DOHH2 (cell line): ENCODE results near the gene TBCD.
A peak's percentile ranks its signal among the peaks of the same experiment; 100 is the strongest.

Experiments used
- H3F3A ChIP-seq: fragments of 200-600 bp; sonication (generic), shearing (Covaris generic); 2 replicates; pipeline ENCODE4 v1.6.0; 2016; ENCODE audit warnings: antibody characterized with exemption, mild to moderate bottlenecking; ENCODE audit not compliant: control insufficient read depth, insufficient read depth
- H3K27ac ChIP-seq: fragments of 200-600 bp; sonication (generic); 2 replicates; pipeline ENCODE4 v1.5.1; 2014; ENCODE audit warnings: low read depth, mild to moderate bottlenecking, low read length, moderate library complexity
- H3K27me3 ChIP-seq: fragments of 200-600 bp; sonication (generic); 2 replicates; pipeline ENCODE4 v1.6.1; 2014; ENCODE audit warnings: mild to moderate bottlenecking, low read length, mixed read lengths; ENCODE audit not compliant: control insufficient read depth
- H3K36me3 ChIP-seq: fragments of 200-600 bp; sonication (generic); 2 replicates; pipeline ENCODE4 v1.6.1; 2014; ENCODE audit warnings: mild to moderate bottlenecking, low read length, moderate library complexity, mixed read lengths; ENCODE audit not compliant: control insufficient read depth
- H3K4me1 ChIP-seq: fragments of 200-600 bp; sonication (generic); 2 replicates; pipeline ENCODE4 v1.6.1; 2014; ENCODE audit warnings: mild to moderate bottlenecking, low read length, mixed read lengths; ENCODE audit not compliant: control insufficient read depth
- H3K4me2 ChIP-seq: fragments of 200-600 bp; sonication (generic); 2 replicates; pipeline ENCODE4 v1.6.0; 2014; ENCODE audit warnings: mild to moderate bottlenecking, low read length, moderate library complexity
- H3K4me3 ChIP-seq: fragments of 200-600 bp; sonication (generic); 2 replicates; pipeline ENCODE4 v1.5.1; 2014; ENCODE audit warnings: mild to moderate bottlenecking, low read length, mixed read lengths
- H3K79me2 ChIP-seq: fragments of 200-600 bp; sonication (generic); 2 replicates; pipeline ENCODE4 v1.6.1; 2014; ENCODE audit warnings: mild to moderate bottlenecking, low read length, mixed read lengths; ENCODE audit not compliant: control insufficient read depth
- H3K9me2 ChIP-seq: fragments of 200-600 bp; sonication (generic); replicated peaks from 2 replicates; pipeline ENCODE4 v1.6.1; 2014; ENCODE audit warnings: mild to moderate bottlenecking, low read length, mixed read lengths; ENCODE audit not compliant: control insufficient read depth
- H3K9me3 ChIP-seq: fragments of 200-600 bp; sonication (generic); 2 replicates; pipeline ENCODE4 v1.6.1; 2014; ENCODE audit warnings: antibody characterized with exemption, low read length, mixed read lengths; ENCODE audit not compliant: control insufficient read depth, insufficient read depth
- H4K20me1 ChIP-seq: fragments of 200-600 bp; sonication (generic); 2 replicates; pipeline ENCODE4 v1.6.0; 2014; ENCODE audit warnings: low read depth, mild to moderate bottlenecking, antibody characterized with exemption, low read length, moderate library complexity; ENCODE audit not compliant: control insufficient read depth, insufficient read depth
- CTCF ChIP-seq: fragments of 200-600 bp; sonication (generic); IDR thresholded peaks from one replicate; pipeline ENCODE4 v1.5.1; 2014; ENCODE audit warnings: antibody characterized with exemption, mild to moderate bottlenecking, low read depth, low read length; ENCODE audit not compliant: poor library complexity, severe bottlenecking
- EZH2phosphoT487 ChIP-seq: fragments of 200-600 bp; sonication (generic); IDR thresholded peaks from 2 replicates; pipeline ENCODE4 v1.6.1; 2017; ENCODE audit warnings: borderline replicate concordance, mild to moderate bottlenecking, antibody characterized with exemption, low read length, moderate library complexity, mixed read lengths

Gene TBCD

GRCh38 chr17:82970067-82970466 lies 218.2 kb downstream of the TBCD start:
- Histone ChIP-seq H3K9me2 (no peaks in the 10 kb centered on the region), H3K27ac (peak overlapping the region; percentile 100), H3K36me3 (peaks cover 20% of the 10 kb centered on the region), H3K27me3 (no peaks in the 10 kb centered on the region), H3K4me1 (peaks cover 59% of the 10 kb centered on the region), H3F3A (peaks cover 43% of the 10 kb centered on the region), H3K4me2 (peak overlapping the region; percentile 57), H3K9me3 (peaks cover 8% of the 10 kb centered on the region), H4K20me1 (no peaks in the 10 kb centered on the region), H3K79me2 (no peaks in the 10 kb centered on the region), H3K4me3 (peak overlapping the region; percentile 49)
- TF ChIP-seq EZH2phosphoT487 (no peak), CTCF (no peak)

- Histone ChIP-seq H3K9me2 (no peaks in the 10 kb centered on the region), H3K79me2 (no peaks in the 10 kb centered on the region), H3F3A (peaks cover 37% of the 10 kb centered on the region), H3K36me3 (peaks cover 12% of the 10 kb centered on the region), H3K4me3 (no peak overlapping the region), H4K20me1 (no peaks in the 10 kb centered on the region), H3K27me3 (no peaks in the 10 kb centered on the region), H3K27ac (no peak overlapping the region), H3K4me1 (peaks cover 49% of the 10 kb centered on the region), H3K9me3 (no peaks in the 10 kb centered on the region), H3K4me2 (no peak overlapping the region)
- TF ChIP-seq EZH2phosphoT487 (no peak), CTCF (no peak)
Measured at GRCh38 chr17:82970818-82971590, 219.1 kb downstream of the TBCD start.

GRCh38 chr17:82972836-82973372 lies 221.0 kb downstream of the TBCD start:
- Histone ChIP-seq H3K4me2 (no peak overlapping the region), H3K36me3 (peaks cover 4% of the 10 kb centered on the region; the same call in 1 of the 2 replicates), H3K9me3 (no peaks in the 10 kb centered on the region), H3K79me2 (no peaks in the 10 kb centered on the region), H3K27ac (no peak overlapping the region), H4K20me1 (no peaks in the 10 kb centered on the region), H3K9me2 (no peaks in the 10 kb centered on the region), H3K4me1 (peaks cover 34% of the 10 kb centered on the region), H3K4me3 (no peak overlapping the region), H3K27me3 (no peaks in the 10 kb centered on the region), H3F3A (peaks cover 18% of the 10 kb centered on the region)
- TF ChIP-seq CTCF (no peak), EZH2phosphoT487 (no peak)
